A549 (cell line): ENCODE measurements around the gene PPP2R3A.

Experiments used
- CBX2 ChIP-seq: fragments of 200-600 bp; sonication (generic); IDR thresholded peaks from 2 replicates; pipeline ENCODE4 v1.6.1; 2016; ENCODE audit warnings: low read depth, mild to moderate bottlenecking, borderline replicate concordance
- CEBPB ChIP-seq, 2 experiments: fragments of >200 bp in 1 of 2; sonication (Bioruptor Twin) in 1 of 2; formaldehyde crosslinking in 1 of 2; IDR thresholded peaks; 2 replicates each; pipeline ENCODE4 v1.6.1; 2012 to 2016
- CHD2 ChIP-seq: fragments of 150-350 bp; IDR thresholded peaks from 2 replicates; pipeline ENCODE4 v1.6.1; 2014; ENCODE audit warnings: low read length; ENCODE audit not compliant: partially characterized antibody
- CTCF ChIP-seq: fragments of >200 bp; sonication (Bioruptor Twin); formaldehyde crosslinking; IDR thresholded peaks from 3 replicates; pipeline ENCODE4 v1.5.1; 2016
- EP300 ChIP-seq, 2 experiments: fragments of >200 bp; sonication (Bioruptor Twin); formaldehyde crosslinking; IDR thresholded peaks; 2 replicates in 1 of 2; 3 replicates in 1 of 2; pipeline ENCODE4 v1.6.1; 2016 to 2017
- HOXA7 ChIP-seq: fragments of 250-450 bp; sonication (Bioruptor Pico); IDR thresholded peaks from 2 replicates; pipeline ENCODE4 v1.5.0; 2020; ENCODE audit warnings: mild to moderate bottlenecking, moderate library complexity
- JUN ChIP-seq, 2 experiments: fragments of >200 bp; sonication (Bioruptor Twin); formaldehyde crosslinking; IDR thresholded peaks; 2 replicates in 1 of 2; 3 replicates in 1 of 2; pipeline ENCODE4 v1.6.1; 2016 to 2017
- MAFK ChIP-seq: fragments of 450-650 bp; IDR thresholded peaks from 2 replicates; pipeline ENCODE4 v1.6.1; 2014; ENCODE audit not compliant: partially characterized antibody
- MYC ChIP-seq: IDR thresholded peaks from 2 replicates; pipeline ENCODE4 v1.6.1; 2012; ENCODE audit warnings: mild to moderate bottlenecking, inconsistent platforms, low read length, improper control_type of control experiment, borderline replicate concordance
- NPAS2 ChIP-seq: fragments of 250-450 bp; sonication (Bioruptor Pico); IDR thresholded peaks from 2 replicates; pipeline ENCODE4 v1.8.0; 2022; ENCODE audit warnings: mild to moderate bottlenecking, moderate library complexity, borderline replicate concordance
- POLR2A ChIP-seq: IDR thresholded peaks from 2 replicates; pipeline ENCODE4 v1.6.1; 2012; ENCODE audit warnings: mild to moderate bottlenecking, low read length
- POLR2AphosphoS2 ChIP-seq: conservative IDR thresholded peaks from 2 replicates; pipeline ENCODE4 v1.6.1; 2012; ENCODE audit warnings: low read length, improper control_type of control experiment, inconsistent platforms
- SREBF2 ChIP-seq: fragments of 450-650 bp; IDR thresholded peaks from 2 replicates; pipeline ENCODE4 v1.6.1; 2014; ENCODE audit warnings: mild to moderate bottlenecking, moderate library complexity
- ZFP36 ChIP-seq: fragments of 450-650 bp; IDR thresholded peaks from 2 replicates; pipeline ENCODE4 v1.6.1; 2014; ENCODE audit warnings: borderline replicate concordance; ENCODE audit not compliant: partially characterized antibody

GRCh38 chr3:136048068-136048467 is 82.5 kb downstream of the PPP2R3A start:
- TF ChIP-seq CTCF (no peak), CHD2 (no peak), ZFP36 (no peak), MAFK (no peak), POLR2A (no peak), HOXA7 (CRISPR knock-in tag) (no peak), POLR2AphosphoS2 (no peak), EP300 (IDR thresholded peaks at IDR 0.05) (no peak), JUN (IDR thresholded peaks at IDR 0.05) (no peak), NPAS2 (CRISPR knock-in tag) (no peak), CBX2 (no peak), SREBF2 (no peak), CEBPB (IDR thresholded peaks at IDR 0.05) (no peak), MYC (no peak)
